Keratinocyte (primary cell): ENCODE measurements around the gene ZNF362. TPM values are rescaled to one million over a fixed set of nuclear protein-coding genes. Genes with fewer than 3 reads are reported as not detected.

ENCODE experiments used
- DNase-seq: peaks from one replicate; pipeline ENCODE4 v3.0.0-alpha.2; 2011; ENCODE audit warnings: low read depth, missing footprints, low spot score
- FAIRE-seq: peaks from 2 replicates; lab custom pipeline; 2011; peaks lifted over from hg19 to GRCh38; lab: Jason Lieb, UNC
- H2AFZ ChIP-seq: 2 replicates; pipeline ENCODE4 v1.6.0; 2012; ENCODE audit warnings: low read length, control low read depth, inconsistent platforms; ENCODE audit not compliant: control insufficient read depth
- H3K27ac ChIP-seq: 2 replicates; pipeline ENCODE4 v1.5.1; 2011; ENCODE audit warnings: low read length; ENCODE audit not compliant: control insufficient read depth, insufficient read depth
- H3K27me3 ChIP-seq: 3 replicates; pipeline ENCODE4 v1.6.0; 2011; ENCODE audit warnings: low read length; ENCODE audit not compliant: control insufficient read depth, insufficient read depth; ENCODE audit errors: extremely low read depth
- H3K36me3 ChIP-seq, 2 experiments: 2 replicates in 1 of 2; 3 replicates in 1 of 2; pipeline ENCODE4 v1.5.1; 2011; ENCODE audit warnings: low read length in 2 of 2, mild to moderate bottlenecking in 1 of 2; ENCODE audit not compliant: control insufficient read depth in 2 of 2, insufficient read depth in 2 of 2; ENCODE audit errors: extremely low read depth in 1 of 2
- H3K4me1 ChIP-seq: 3 replicates; pipeline ENCODE4 v1.5.1; 2011; ENCODE audit warnings: low read length; ENCODE audit not compliant: control insufficient read depth, insufficient read depth; ENCODE audit errors: extremely low read depth
- H3K4me2 ChIP-seq: 3 replicates; pipeline ENCODE4 v1.6.0; 2011; ENCODE audit warnings: low read depth, low read length; ENCODE audit not compliant: control insufficient read depth, insufficient read depth; ENCODE audit errors: extremely low read depth
- H3K4me3 ChIP-seq, 3 experiments: fragments of 200-600 bp in 1 of 3; sonication (generic) in 1 of 3; 2 replicates in 2 of 3; 3 replicates in 1 of 3; pipeline ENCODE4 v1.5.1; 2011 to 2016; ENCODE audit warnings: low read length in 3 of 3, mild to moderate bottlenecking in 3 of 3, control low read depth in 2 of 3, inconsistent platforms in 1 of 3, low read depth in 1 of 3, mixed read lengths in 1 of 3, mixed run types in 1 of 3, moderate library complexity in 1 of 3; ENCODE audit not compliant: control insufficient read depth in 2 of 3, insufficient read depth in 2 of 3; ENCODE audit errors: extremely low read depth in 1 of 3
- H3K79me2 ChIP-seq: 2 replicates; pipeline ENCODE4 v1.6.0; 2012; ENCODE audit warnings: low read length; ENCODE audit not compliant: control insufficient read depth, insufficient read depth
- H3K9ac ChIP-seq: 3 replicates; pipeline ENCODE4 v1.6.0; 2011; ENCODE audit warnings: low read length; ENCODE audit not compliant: control insufficient read depth, insufficient read depth; ENCODE audit errors: extremely low read depth
- H3K9me1 ChIP-seq: 3 replicates; pipeline ENCODE4 v1.6.0; 2011; ENCODE audit warnings: low read length; ENCODE audit not compliant: control insufficient read depth, insufficient read depth; ENCODE audit errors: extremely low read depth
- H3K9me3 ChIP-seq: 2 replicates; pipeline ENCODE4 v1.5.1; 2012; ENCODE audit warnings: low read depth, low read length; ENCODE audit not compliant: control insufficient read depth
- H4K20me1 ChIP-seq: 3 replicates; pipeline ENCODE4 v1.6.0; 2011; ENCODE audit warnings: low read length; ENCODE audit not compliant: control insufficient read depth, insufficient read depth; ENCODE audit errors: extremely low read depth
- EZH2 ChIP-seq: IDR thresholded peaks from one replicate; pipeline ENCODE4 v1.6.1; 2012; ENCODE audit warnings: inconsistent platforms, mild to moderate bottlenecking, low read length, moderate library complexity
- dilution Hi-C: fragments of 300-500 bp; cut with MboI; formaldehyde crosslinking; loops from one replicate; pipeline ENCODE4 v1.7.0; 2020; ENCODE audit warnings: low sequenced_read_pairs; ENCODE audit not compliant: extremely low pct_ligation_motif_present
- polyA plus RNA-seq, 5 experiments: library from polyadenylated mRNA; depleted of rRNA in 3 of 5; stranded (reverse) in 3 of 5; stranded (forward) in 1 of 5; unstranded in 1 of 5; fragments of >200 nt; gene quantifications; 1 replicate in 1 of 5; 2 replicates in 3 of 5; 3 replicates in 1 of 5; pipeline versions ENCODE4 v1.2.1 to v1.2.3, GENCODE V29; 2011 to 2012; ENCODE audit warnings: missing spikeins in 2 of 5, low read depth in 1 of 5, low replicate concordance in 1 of 5
- TF ChIP-seq, protein P1 (sequence below), 3 experiments: IDR thresholded peaks in 1 of 3; conservative IDR thresholded peaks in 1 of 3; optimal IDR thresholded peaks in 1 of 3; 2 replicates in 2 of 3; 3 replicates in 1 of 3; pipeline versions ENCODE3 to v1.5.1; 2011; ENCODE audit warnings: low read length in 3 of 3, mild to moderate bottlenecking in 3 of 3, moderate library complexity in 2 of 3, control low read depth in 1 of 3, inconsistent platforms in 1 of 3; ENCODE audit not compliant: insufficient read depth in 2 of 3; ENCODE audit errors: extremely low read depth in 1 of 3

The ZNF362 gene
- polyA plus RNA-seq, 1 donor (not counting 4 experiments of a cell fraction or from before 2014, with no cell fraction given): 2.2 TPM

- peaks cover 50% of the 10 kb centered on the region for H4K20me1 ChIP-seq
- no peak for TF ChIP-seq EZH2
- TF ChIP-seq, protein P1, sequence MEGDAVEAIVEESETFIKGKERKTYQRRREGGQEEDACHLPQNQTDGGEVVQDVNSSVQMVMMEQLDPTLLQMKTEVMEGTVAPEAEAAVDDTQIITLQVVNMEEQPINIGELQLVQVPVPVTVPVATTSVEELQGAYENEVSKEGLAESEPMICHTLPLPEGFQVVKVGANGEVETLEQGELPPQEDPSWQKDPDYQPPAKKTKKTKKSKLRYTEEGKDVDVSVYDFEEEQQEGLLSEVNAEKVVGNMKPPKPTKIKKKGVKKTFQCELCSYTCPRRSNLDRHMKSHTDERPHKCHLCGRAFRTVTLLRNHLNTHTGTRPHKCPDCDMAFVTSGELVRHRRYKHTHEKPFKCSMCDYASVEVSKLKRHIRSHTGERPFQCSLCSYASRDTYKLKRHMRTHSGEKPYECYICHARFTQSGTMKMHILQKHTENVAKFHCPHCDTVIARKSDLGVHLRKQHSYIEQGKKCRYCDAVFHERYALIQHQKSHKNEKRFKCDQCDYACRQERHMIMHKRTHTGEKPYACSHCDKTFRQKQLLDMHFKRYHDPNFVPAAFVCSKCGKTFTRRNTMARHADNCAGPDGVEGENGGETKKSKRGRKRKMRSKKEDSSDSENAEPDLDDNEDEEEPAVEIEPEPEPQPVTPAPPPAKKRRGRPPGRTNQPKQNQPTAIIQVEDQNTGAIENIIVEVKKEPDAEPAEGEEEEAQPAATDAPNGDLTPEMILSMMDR (optimal IDR thresholded peaks at IDR 0.05 in 1 of 3, IDR thresholded peaks at IDR 0.05 in 1 of 3, conservative IDR thresholded peaks at IDR 0.05 in 1 of 3; ENCODE audit: extremely low read depth in 1 of 3, insufficient read depth in 2 of 3, low read length in 3 of 3): no peak
- no peaks in the 10 kb centered on the region for H3K9me3 ChIP-seq
- no peaks in the 10 kb centered on the region for H3K9me1 ChIP-seq
- FAIRE-seq (no peak), DNase-seq (no peak)
- peaks cover 53% of the 10 kb centered on the region for H3K4me1 ChIP-seq
- dilution Hi-C loops: no loop called here
- no peak overlapping the region for H3K27ac ChIP-seq
- no peak overlapping the region for H3K4me3 ChIP-seq
- peaks cover 44 to 46% of the 10 kb centered on the region in 2 experiments for H3K36me3 ChIP-seq
- no peak overlapping the region for H2AFZ ChIP-seq
- H3K9ac ChIP-seq: no peak overlapping the region
- no peaks in the 10 kb centered on the region for H3K27me3 ChIP-seq
- no peak overlapping the region for H3K4me2 ChIP-seq
- H3K79me2 ChIP-seq: peaks cover 77% of the 10 kb centered on the region
Observed at GRCh38 chr1:33334081-33334552, 77.8 kb downstream of the ZNF362 start.

- dilution Hi-C loops: no loop called here
- Histone ChIP-seq H3K9me3 (no peaks in the 10 kb centered on the region), H3K4me3 (no peak overlapping the region), H3K79me2 (peaks cover 86% of the 10 kb centered on the region), H3K4me1 (peaks cover 53% of the 10 kb centered on the region), H3K27ac (no peak overlapping the region), H2AFZ (no peak overlapping the region), H3K9ac (no peak overlapping the region), H3K4me2 (no peak overlapping the region), H4K20me1 (peaks cover 58% of the 10 kb centered on the region), H3K36me3 (peaks cover 40 to 47% of the 10 kb centered on the region in 2 experiments), H3K9me1 (no peaks in the 10 kb centered on the region), H3K27me3 (no peaks in the 10 kb centered on the region)
- no peak for TF ChIP-seq EZH2
- TF ChIP-seq, protein P1 (optimal IDR thresholded peaks at IDR 0.05 in 1 of 3, IDR thresholded peaks at IDR 0.05 in 1 of 3, conservative IDR thresholded peaks at IDR 0.05 in 1 of 3; ENCODE audit: extremely low read depth in 1 of 3, insufficient read depth in 2 of 3, low read length in 3 of 3): no peak
- FAIRE-seq (peak; percentile 51), DNase-seq (no peak)
Observed at GRCh38 chr1:33335020-33335419, 78.7 kb downstream of the ZNF362 start.
